Testis (tissue), 3 donors: ENCODE data around the gene SPTLC3. TPM values are rescaled to one million over a fixed set of nuclear protein-coding genes. Genes with fewer than 3 reads are reported as not detected.

Experiments used
- DNase-seq: peaks from one replicate; pipeline ENCODE4 v3.0.0-alpha.2; 2019
- H3K27ac ChIP-seq, 2 donors: fragments of 200-600 bp; sonication (generic); one replicate each; pipeline ENCODE4 v1.5.1; 2019
- H3K27me3 ChIP-seq: fragments of 200-600 bp; sonication (generic); one replicate; pipeline ENCODE4 v1.5.1; 2019
- H3K36me3 ChIP-seq: fragments of 200-600 bp; sonication (generic); one replicate; pipeline ENCODE4 v1.5.1; 2017; ENCODE audit warnings: low read depth; ENCODE audit errors: missing control alignments
- H3K4me1 ChIP-seq: fragments of 200-600 bp; sonication (generic); one replicate; pipeline ENCODE4 v1.5.1; 2019
- H3K4me3 ChIP-seq, 2 donors: fragments of 200-600 bp; sonication (generic); one replicate each; pipeline ENCODE4 v1.5.1; 2017 to 2019
- H3K9me3 ChIP-seq: fragments of 200-600 bp; sonication (generic); one replicate; pipeline ENCODE4 v1.5.1; 2017
- CTCF ChIP-seq, 3 experiments: fragments of 450-650 bp in 2 of 3; fragments of 200-600 bp in 1 of 3; sonication (generic) in 1 of 3; IDR thresholded peaks; one replicate each; pipeline ENCODE4 v1.5.1; 2016 to 2019; ENCODE audit warnings: antibody characterized with exemption in 3 of 3, mild to moderate bottlenecking in 2 of 3, moderate library complexity in 1 of 3
- POLR2A ChIP-seq: fragments of 450-650 bp; IDR thresholded peaks from one replicate; pipeline ENCODE4 v1.6.1; 2017; ENCODE audit warnings: antibody characterized with exemption, mild to moderate bottlenecking, moderate library complexity
- WGBS, 2 donors: methylation state at CpG; one replicate each; pipeline ENCODE4 v1.1.5; 2018; 5-methylcytosine and 5-hydroxymethylcytosine counted together
- intact Hi-C: fragments of 100-400 bp; cut with DNase I; formaldehyde crosslinking; loops from one replicate; pipeline ENCODE4 v1.15.1; 2023; ENCODE audit warnings: low total_unique reads
- polyA plus RNA-seq: library from polyadenylated mRNA; stranded (reverse); fragments of 350-450 nt; fragmentation: Illumina TruSeq; extraction: RNeasy Lipid Tissue Mini Kit (QIAGEN cat#74804); gene quantifications from one replicate; pipeline ENCODE4 v1.2.3, GENCODE V29; 2014; ENCODE audit warnings: low read depth, low replicate concordance; ENCODE audit not compliant: insufficient read depth
- total RNA-seq, 2 donors: library from RNA; depleted of rRNA; stranded (reverse); fragments of >200 nt; gene quantifications; one replicate each; pipeline ENCODE4 v1.2.3, GENCODE V29; 2016

Gene SPTLC3
- total and polyA plus RNA-seq, 3 donors from 2014 or later, result 9.8 to 22.6 (median 11.3) TPM

GRCh38 chr20:13199279-13199678 is 190.5 kb downstream of the SPTLC3 start:
- 60 to 85% methylated on average over 2 of the region's 2 CpGs for WGBS, 2 donors
- intact Hi-C loops, result no loop called here
- Histone ChIP-seq H3K27me3 (no peaks in the 10 kb centered on the region), H3K4me3 (no peak overlapping the region), H3K9me3 (no peaks in the 10 kb centered on the region), H3K36me3 (no peaks in the 10 kb centered on the region), H3K4me1 (no peaks in the 10 kb centered on the region), H3K27ac (no peak overlapping the region)
- DNase-seq, result no peak
- TF ChIP-seq CTCF (IDR thresholded peaks at IDR 0.05), result no peak
- no peak for TF ChIP-seq POLR2A

- no peak overlapping the region for H3K4me3 ChIP-seq
- H3K27me3 ChIP-seq, result no peaks in the 10 kb centered on the region
- no peaks in the 10 kb centered on the region for H3K9me3 ChIP-seq
- 59% methylated on average over 5 of the region's 5 CpGs for WGBS, 2 donors
- H3K4me1 ChIP-seq, result no peaks in the 10 kb centered on the region
- DNase-seq, result no peak
- no peak for TF ChIP-seq POLR2A
- TF ChIP-seq CTCF (IDR thresholded peaks at IDR 0.05), result no peak
- no peak overlapping the region for H3K27ac ChIP-seq
- intact Hi-C loops, result no loop called here
- no peaks in the 10 kb centered on the region for H3K36me3 ChIP-seq
Measured at GRCh38 chr20:13200767-13201500, 192.2 kb downstream of the SPTLC3 start.

- H3K36me3 ChIP-seq, result no peaks in the 10 kb centered on the region
- WGBS, 2 donors, result 50 to 56% methylated on average over 6 of the region's 6 CpGs
- H3K27ac ChIP-seq, result no peak overlapping the region
- H3K9me3 ChIP-seq, result no peaks in the 10 kb centered on the region
- no peak for TF ChIP-seq POLR2A
- no peak for TF ChIP-seq CTCF (IDR thresholded peaks at IDR 0.05)
- no peak for DNase-seq
- no peaks in the 10 kb centered on the region for H3K4me1 ChIP-seq
- intact Hi-C loops, result no loop called here
- H3K27me3 ChIP-seq, result no peaks in the 10 kb centered on the region
- H3K4me3 ChIP-seq, result no peak overlapping the region
Measured at GRCh38 chr20:13202565-13202964, 193.8 kb downstream of the SPTLC3 start.

GRCh38 chr20:13205425-13205824 is 196.7 kb downstream of the SPTLC3 start:
- DNase-seq, result no peak
- Histone ChIP-seq H3K4me3 (no peak overlapping the region), H3K27me3 (no peaks in the 10 kb centered on the region), H3K27ac (no peak overlapping the region), H3K36me3 (no peaks in the 10 kb centered on the region), H3K4me1 (no peaks in the 10 kb centered on the region), H3K9me3 (no peaks in the 10 kb centered on the region)
- intact Hi-C loops, result no loop called here
- 83 to 94% methylated on average over 4 of the region's 4 CpGs for WGBS, 2 donors
- TF ChIP-seq POLR2A (no peak), CTCF (IDR thresholded peaks at IDR 0.05) (no peak)

- Histone ChIP-seq H3K27ac (no peak overlapping the region), H3K27me3 (no peaks in the 10 kb centered on the region), H3K4me3 (no peak overlapping the region), H3K36me3 (no peaks in the 10 kb centered on the region), H3K9me3 (no peaks in the 10 kb centered on the region), H3K4me1 (no peaks in the 10 kb centered on the region)
- TF ChIP-seq CTCF (IDR thresholded peaks at IDR 0.05) (no peak), POLR2A (no peak)
- no peak for DNase-seq
- intact Hi-C loops, result no loop called here
- WGBS, 2 donors, result 79 to 99% methylated on average over 4 to 5 of the region's 5 CpGs
Measured at GRCh38 chr20:13205848-13206434, 197.2 kb downstream of the SPTLC3 start.
